NOMO-1 treated with DMSO at 0.1 percent for 48 hours (cell line): ENCODE results near the gene FTH1.
A peak's percentile ranks its signal among the peaks of the same experiment; 100 is the strongest.
"Not testable (repeated sequence)": the region's sequence is repeated elsewhere in the genome, so short reads cannot be mapped to it uniquely, and the experiment has no call there.

ENCODE experiments used
- DNase-seq: peaks from one replicate; lab custom pipeline; 2025; ENCODE audit not compliant: unreplicated experiment; lab: John Stamatoyannopoulos, UW

The FTH1 gene

GRCh38 chr11:61967116-61967923, at the start of gene FTH1:
FTH1 (minus strand) TSS chr11:61967634; CDS start chr11:61967425, 209 bp downstream.
- DNase-seq, result peak; percentile 84

GRCh38 chr11:62015615-62016014, 48.2 kb upstream of the FTH1 start:
- no peak for DNase-seq

GRCh38 chr11:62013537-62014476, 46.4 kb upstream of the FTH1 start:
- DNase-seq, result no peak

GRCh38 chr11:62012832-62013461, 45.5 kb upstream of the FTH1 start:
- DNase-seq, result no peak

GRCh38 chr11:62012451-62012831, 45.0 kb upstream of the FTH1 start:
- DNase-seq, result no peak

- DNase-seq, result no peak
These were observed 44.4 kb upstream of the FTH1 start for GRCh38 chr11:62011881-62012280.

GRCh38 chr11:62010935-62011528, 43.6 kb upstream of the FTH1 start:
- no peak for DNase-seq

GRCh38 chr11:62008193-62008592, 40.8 kb upstream of the FTH1 start:
- DNase-seq, result no peak

GRCh38 chr11:62004473-62004872, 37.0 kb upstream of the FTH1 start:
- DNase-seq, result peak; percentile 59

GRCh38 chr11:62002283-62002682, 34.8 kb upstream of the FTH1 start:
- not testable (repeated sequence) for DNase-seq

- DNase-seq, result no peak
These were observed 34.2 kb upstream of the FTH1 start for GRCh38 chr11:62001450-62002191.

GRCh38 chr11:62000539-62001446, 33.4 kb upstream of the FTH1 start:
- DNase-seq, result no peak

- peak; percentile 27 for DNase-seq
These were observed 31.9 kb upstream of the FTH1 start for GRCh38 chr11:61999141-61999975.

- DNase-seq, result no peak
These were observed 29.5 kb upstream of the FTH1 start for GRCh38 chr11:61996933-61997332.

- DNase-seq, result no peak
These were observed 27.5 kb upstream of the FTH1 start for GRCh38 chr11:61994981-61995380.

- DNase-seq, result no peak
These were observed 18.4 kb upstream of the FTH1 start for GRCh38 chr11:61985869-61986268.

- no peak for DNase-seq
These were observed 16.0 kb upstream of the FTH1 start for GRCh38 chr11:61983419-61983818.

GRCh38 chr11:61980783-61981541, 13.5 kb upstream of the FTH1 start:
- no peak for DNase-seq
